OCI-LY7 (cell line): ENCODE measurements around the gene IQGAP3. TPM values are rescaled to one million over a fixed set of nuclear protein-coding genes. Genes with fewer than 3 reads are reported as not detected.

ENCODE experiments used
- BruUV-seq: library from RNA; stranded (reverse); fragments of 400-500 nt; replicated peaks from 2 replicates; lab custom pipeline; 2021; lab: Mats Ljungman, UMichigan
- CTCF ChIA-PET: fragments of 300-600 bp; sonication (Branson Sonifier 250); formaldehyde crosslinking; loops from one replicate; lab custom pipeline; 2022; ENCODE audit warnings: antibody characterized with exemption; ENCODE audit not compliant: unreplicated experiment; lab: Charles Lee
- POLR2A ChIA-PET: fragments of 300-600 bp; sonication (Branson Sonifier 250); formaldehyde crosslinking; loops from one replicate; lab custom pipeline; 2022; ENCODE audit warnings: antibody characterized with exemption; lab: Charles Lee
- DNase-seq: peaks from one replicate; pipeline ENCODE4 v3.0.0-alpha.2; 2015; ENCODE audit warnings: low spot score
- H2AFZ ChIP-seq: fragments of 200-600 bp; sonication (generic), shearing (Covaris generic); 2 replicates; pipeline ENCODE4 v1.6.1; 2014; ENCODE audit warnings: mild to moderate bottlenecking, antibody characterized with exemption, low read length, moderate library complexity
- H3K27ac ChIP-seq: fragments of 200-600 bp; sonication (generic); 2 replicates; pipeline ENCODE4 v1.5.1; 2014; ENCODE audit warnings: mixed run types, low read depth, mild to moderate bottlenecking, moderate library complexity, low read length, inconsistent platforms; ENCODE audit not compliant: poor library complexity, severe bottlenecking
- H3K36me3 ChIP-seq: fragments of 200-600 bp; sonication (generic); 2 replicates; pipeline ENCODE4 v1.6.1; 2014; ENCODE audit warnings: mild to moderate bottlenecking, antibody characterized with exemption, low read length, moderate library complexity, mixed read lengths; ENCODE audit not compliant: insufficient read depth
- H3K4me1 ChIP-seq: fragments of 200-600 bp; sonication (generic); 2 replicates; pipeline ENCODE4 v1.5.1; 2014; ENCODE audit warnings: mild to moderate bottlenecking, low read length; ENCODE audit not compliant: insufficient read depth, poor library complexity, severe bottlenecking
- H3K4me2 ChIP-seq: fragments of 200-600 bp; sonication (generic); 2 replicates; pipeline ENCODE4 v1.6.1; 2014; ENCODE audit warnings: mild to moderate bottlenecking, low read length
- H3K4me3 ChIP-seq: fragments of 200-600 bp; sonication (generic); 2 replicates; pipeline ENCODE4 v1.5.1; 2014; ENCODE audit warnings: mild to moderate bottlenecking, low read depth, low read length; ENCODE audit not compliant: poor library complexity, severe bottlenecking
- H3K79me2 ChIP-seq: fragments of 200-600 bp; sonication (generic); 2 replicates; pipeline ENCODE4 v1.6.1; 2016; ENCODE audit warnings: low read depth, mild to moderate bottlenecking, low read length, moderate library complexity, mixed read lengths; ENCODE audit not compliant: insufficient read depth
- H3K9me2 ChIP-seq: fragments of 200-600 bp; sonication (generic); 2 replicates; pipeline ENCODE4 v1.6.1; 2016; ENCODE audit warnings: mild to moderate bottlenecking, low read length, mixed read lengths; ENCODE audit not compliant: insufficient read depth
- H3K9me3 ChIP-seq: fragments of 200-600 bp; sonication (generic); 2 replicates; pipeline ENCODE4 v1.6.1; 2014; ENCODE audit warnings: mild to moderate bottlenecking, mixed run types, low read length, mixed read lengths
- H4K20me1 ChIP-seq: fragments of 200-600 bp; sonication (generic); 2 replicates; pipeline ENCODE4 v1.6.1; 2014; ENCODE audit warnings: mild to moderate bottlenecking, antibody characterized with exemption, low read length, moderate library complexity, mixed read lengths; ENCODE audit not compliant: insufficient read depth
- CTCF ChIP-seq: fragments of 200-600 bp; sonication (generic); conservative IDR thresholded peaks from 2 replicates; pipeline ENCODE4 v1.5.1; 2014; ENCODE audit warnings: mild to moderate bottlenecking, antibody characterized with exemption, low read length, moderate library complexity, mixed read lengths
- EZH2phosphoT487 ChIP-seq: fragments of 200-600 bp; sonication (generic); IDR thresholded peaks from 2 replicates; pipeline ENCODE4 v1.6.1; 2018; ENCODE audit warnings: low read depth, borderline replicate concordance, mild to moderate bottlenecking, mixed run types, antibody characterized with exemption, low read length, moderate library complexity, mixed read lengths
- intact Hi-C: fragments of 100-400 bp; cut with micrococcal nuclease; formaldehyde crosslinking; loops from one replicate; pipeline ENCODE4 v1.10.0; 2022; ENCODE audit not compliant: unreplicated experiment
- total RNA-seq, 2 experiments: library from RNA; depleted of rRNA in 1 of 2; stranded (reverse); fragments of >200 nt in 1 of 2; shearing (Covaris generic) in 1 of 2; gene quantifications; 2 replicates each; pipeline ENCODE4 v1.2.3, GENCODE V29; 2014 to 2022

The IQGAP3 gene
- total RNA-seq, 2 experiments from 2014 or later: 22.4 to 28.7 TPM

GRCh38 chr1:156591432-156592157 lies 19.2 kb upstream of the IQGAP3 start, which contains the start of gene NAXE:
Gene NAXE (plus strand): TSS chr1:156591776. CDS start chr1:156591805, 29 bp downstream.
- DNase-seq: peak; percentile 78
- CTCF ChIA-PET: interaction anchor here (0.6 to 1.1 kb wide), 7 partner anchors 9 to 90 kb away, joined by 3 to 6 read pairs (median 3); no protein-coding TSS in a partner anchor
- intact Hi-C loops: no loop called here

DNA sequence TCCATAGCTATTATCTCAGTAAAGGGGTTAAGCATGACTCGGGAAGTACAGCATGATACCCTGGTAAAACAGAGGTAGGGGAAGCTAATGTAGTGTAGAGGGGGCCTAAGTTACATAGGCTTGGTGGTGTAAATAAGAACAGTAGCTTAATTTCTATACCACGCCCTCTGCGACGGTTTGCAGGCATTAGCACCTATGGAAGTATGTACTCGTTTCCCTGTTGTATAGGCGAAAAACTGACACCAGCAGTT lies 18.7 kb upstream of the IQGAP3 start:
- TF ChIP-seq EZH2phosphoT487: no peak
- no peak; the same call in 1 of the 2 replicates for TF ChIP-seq CTCF
- peaks cover 27% of the 10 kb centered on the region for H3K4me1 ChIP-seq
- BruUV-seq: no TSS peak
- peak; percentile 38 for DNase-seq
- H3K27ac ChIP-seq: peak overlapping the region; percentile 50
- ChIA-PET CTCF (interaction anchor here (0.7 to 1.1 kb wide), 5 partner anchors 9 to 89 kb away, joined by 3 to 6 read pairs (median 3); no protein-coding TSS in a partner anchor), POLR2A (interaction anchor here (0.7 to 2.5 kb wide), 10 partner anchors 10 to 133 kb away, joined by 3 to 27 read pairs (median 4); partner anchors contain the start of gene GPATCH4)
- peak overlapping the region; percentile 76; the same call in 1 of the 2 replicates for H2AFZ ChIP-seq
- no peaks in the 10 kb centered on the region for H3K79me2 ChIP-seq
- peak overlapping the region; percentile 82 for H3K4me2 ChIP-seq
- no peaks in the 10 kb centered on the region for H4K20me1 ChIP-seq
- intact Hi-C loops: no loop called here
- no peaks in the 10 kb centered on the region for H3K9me2 ChIP-seq
- peak overlapping the region; percentile 89 for H3K4me3 ChIP-seq
- peaks cover 37% of the 10 kb centered on the region for H3K36me3 ChIP-seq
- H3K9me3 ChIP-seq: no peaks in the 10 kb centered on the region

More at GRCh38 chr1:156591432-156592157, 19.2 kb upstream of the IQGAP3 start, which contains the start of gene NAXE:
- H3K36me3 ChIP-seq: peaks cover 42% of the 10 kb centered on the region
- H3K4me2 ChIP-seq: peak within 1 kb of the TSS; percentile 82
- no peaks in the 10 kb centered on the region for H3K9me3 ChIP-seq
- H3K4me1 ChIP-seq: peaks cover 27% of the 10 kb centered on the region
- H4K20me1 ChIP-seq: no peaks in the 10 kb centered on the region
- POLR2A ChIA-PET: interaction anchor here (0.7 to 2.5 kb wide), 11 partner anchors 10 to 136 kb away, joined by 3 to 27 read pairs (median 4); partner anchors contain the start of gene GPATCH4
- H3K27ac ChIP-seq: peak within 1 kb of the TSS; percentile 50
- no TSS peak for BruUV-seq
- H3K79me2 ChIP-seq: no peaks in the 10 kb centered on the region
- TF ChIP-seq CTCF: 0 out of 2 replicates have a peak, but pooled peaks have one; percentile 26
- no peak for TF ChIP-seq EZH2phosphoT487
- no peaks in the 10 kb centered on the region for H3K9me2 ChIP-seq
- peak within 1 kb of the TSS; percentile 89 for H3K4me3 ChIP-seq
- peak within 1 kb of the TSS; percentile 76; the same call in 1 of the 2 replicates for H2AFZ ChIP-seq
